CD4-positive, alpha-beta T cell (primary cell): ENCODE data around the gene XKR3. TPM values are rescaled to one million over a fixed set of nuclear protein-coding genes. Genes with fewer than 3 reads are reported as not detected.
"Not testable (repeated sequence)": the region's sequence is repeated elsewhere in the genome, so short reads cannot be mapped to it uniquely, and the experiment has no call there.

Experiments
- ATAC-seq: fragments of 200-7000 bp; cut with Tn5 transposase; one replicate; pipeline ENCODE4 v1.10.0; 2022; ENCODE audit warnings: mild to moderate bottlenecking; ENCODE audit not compliant: poor library complexity
- CTCF ChIA-PET: fragments of 350-600 bp; sonication (Branson Sonifier 250); formaldehyde crosslinking; loops from one replicate; lab custom pipeline; 2021; ENCODE audit warnings: antibody characterized with exemption, inconsistent platforms; lab: Charles Lee
- POLR2A ChIA-PET: fragments of 350-600 bp; sonication (Branson Sonifier 250); formaldehyde crosslinking; loops from one replicate; lab custom pipeline; 2021; ENCODE audit warnings: antibody characterized with exemption, inconsistent platforms; lab: Charles Lee
- DNase-seq, 14 experiments: peaks; one replicate each; pipeline ENCODE4 v3.0.0-alpha.2; 2013 to 2020; ENCODE audit warnings: mixed read lengths in 2 of 14
- H3K27ac ChIP-seq, 2 donors: one replicate each; pipeline versions ENCODE4 v1.5.1 to v1.7.0; 2013; ENCODE audit warnings: low read length in 2 of 2, low read depth in 1 of 2, mild to moderate bottlenecking in 1 of 2
- H3K27me3 ChIP-seq, 2 experiments: 1 replicate in 1 of 2; 2 replicates in 1 of 2; pipeline versions ENCODE4 v1.6.1 to v1.7.0; 2013; ENCODE audit warnings: low read length in 2 of 2, control low read depth in 1 of 2, mild to moderate bottlenecking in 1 of 2, moderate library complexity in 1 of 2; ENCODE audit not compliant: insufficient read depth in 2 of 2, control insufficient read depth in 1 of 2
- H3K36me3 ChIP-seq: one replicate; pipeline ENCODE4 v1.6.1; 2013; ENCODE audit warnings: low read length, control low read depth; ENCODE audit not compliant: insufficient read depth
- H3K4me1 ChIP-seq: one replicate; pipeline ENCODE4 v1.6.1; 2013; ENCODE audit warnings: low read length, control low read depth; ENCODE audit not compliant: insufficient read depth
- H3K4me3 ChIP-seq: one replicate; pipeline ENCODE4 v1.5.1; 2013; ENCODE audit warnings: mild to moderate bottlenecking, low read length, moderate library complexity
- H3K9me3 ChIP-seq, 2 experiments: 1 replicate in 1 of 2; 2 replicates in 1 of 2; pipeline versions ENCODE4 v1.6.1 to v1.7.0; 2013; ENCODE audit warnings: low read length in 2 of 2, mild to moderate bottlenecking in 2 of 2, control low read depth in 1 of 2, moderate library complexity in 1 of 2; ENCODE audit not compliant: control insufficient read depth in 1 of 2, insufficient read depth in 1 of 2
- H3K27ac Mint-ChIP-seq: one replicate; pipeline ENCODE4 v1.8.0; 2020; ENCODE audit warnings: mixed read lengths
- H3K27me3 Mint-ChIP-seq: one replicate; pipeline ENCODE4 v1.8.0; 2021; ENCODE audit warnings: mixed read lengths
- H3K36me3 Mint-ChIP-seq: one replicate; pipeline ENCODE4 v1.8.0; 2021; ENCODE audit warnings: low read depth, mixed read lengths
- H3K4me1 Mint-ChIP-seq: one replicate; pipeline ENCODE4 v1.8.0; 2021; ENCODE audit warnings: low read depth, mixed read lengths
- H3K4me3 Mint-ChIP-seq: one replicate; pipeline ENCODE4 v1.8.0; 2020; ENCODE audit warnings: mild to moderate bottlenecking, mixed read lengths
- H3K9me3 Mint-ChIP-seq: one replicate; pipeline ENCODE4 v1.8.0; 2020; ENCODE audit warnings: mixed read lengths
- CTCF ChIP-seq: fragments of 200-600 bp; IDR thresholded peaks from one replicate; pipeline ENCODE4 v1.8.0; 2022; ENCODE audit warnings: antibody characterized with exemption, mild to moderate bottlenecking
- intact Hi-C, 2 experiments: fragments of 100-400 bp; cut with DNase I in 1 of 2; cut with micrococcal nuclease in 1 of 2; formaldehyde crosslinking; loops; one replicate each; pipeline versions ENCODE4 v1.15.1 to v1.9.0; 2023 to 2025; cut with DNase I, micrococcal nuclease
- polyA plus RNA-seq, 2 donors: library from polyadenylated mRNA; unstranded; fragments of 120-200 nt; gene quantifications; one replicate each; pipeline ENCODE4 v1.2.1, GENCODE V29; 2013
- total RNA-seq, 174 experiments: library from RNA in 2 of 174; stranded (reverse) in 2 of 174; gene quantifications; one replicate each; pipeline ENCODE4 v1.2.3 and lab custom pipeline; 2021 to 2026

XKR3 gene
- total RNA-seq (not detected), total RNA-seq (lab: John Stamatoyannopoulos, UW) (0 to 0.63 (median 0) reads per million in 172 experiments)
- polyA plus RNA-seq (2013, experiment 1 of 2) = not detected
- not detected for polyA plus RNA-seq (2013, experiment 2 of 2)

DNA sequence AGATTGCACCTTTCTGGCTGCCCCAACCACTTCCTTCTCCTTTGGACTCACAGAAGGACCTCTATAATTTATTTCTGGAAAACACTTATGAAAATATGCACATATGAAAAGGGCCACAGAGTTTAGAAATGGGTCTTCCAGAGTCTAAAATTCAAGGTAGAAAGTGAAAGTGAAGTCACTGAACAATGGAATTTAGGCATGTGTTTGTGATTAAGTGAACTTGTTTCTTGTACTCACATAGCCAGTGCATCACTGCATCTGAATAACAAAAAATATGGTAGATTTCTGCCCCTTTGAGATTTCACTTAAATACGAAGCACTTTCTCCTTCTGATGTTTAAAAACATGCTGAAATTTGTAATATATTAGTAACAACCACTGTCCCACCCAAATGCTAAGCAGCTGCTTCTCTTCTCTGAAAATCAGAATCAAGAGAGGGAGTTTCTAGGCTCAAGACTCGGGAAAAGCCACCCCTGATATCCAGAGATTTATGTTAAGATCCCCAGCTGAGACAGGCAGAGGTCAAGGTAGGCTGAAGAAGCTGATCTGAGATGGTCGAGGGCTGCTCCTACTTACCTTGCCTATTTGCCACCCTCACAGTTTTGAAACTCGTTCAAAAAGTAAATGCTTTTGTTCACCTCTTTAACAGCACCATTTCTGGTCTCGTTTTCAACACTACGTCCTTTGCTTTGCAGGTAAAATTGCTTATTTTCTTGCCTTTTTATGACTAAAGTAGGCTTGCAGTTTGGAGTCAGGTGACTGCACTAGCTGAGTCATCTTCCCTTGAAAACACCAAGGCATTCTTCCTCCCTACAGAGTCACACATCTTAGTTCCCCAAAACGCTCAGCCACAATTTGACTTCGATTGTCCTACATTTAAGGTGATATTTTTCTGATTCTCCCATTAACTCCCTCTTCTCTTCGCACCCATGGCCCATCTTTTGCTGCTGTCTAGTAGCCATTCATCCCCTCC is at the start of gene XKR3:
Gene XKR3 (minus strand): TSS at position 696 of the 972 bp plus-strand sequence. CDS start 17,338 bp downstream, outside the sequence.
- no peaks in the 10 kb centered on the region for H3K27me3 ChIP-seq
- ChIA-PET CTCF (no interaction called here), POLR2A (no interaction called here)
- no peak within 1 kb of the TSS for H3K27ac ChIP-seq
- no peaks in the 10 kb centered on the region for H3K36me3 ChIP-seq
- peaks cover 22% of the 10 kb centered on the region for H3K4me1 Mint-ChIP-seq
- intact Hi-C loops = no loop called here
- H3K27me3 Mint-ChIP-seq = no peaks in the 10 kb centered on the region
- H3K4me3 Mint-ChIP-seq = peak within 1 kb of the TSS; percentile 22
- H3K4me3 ChIP-seq = peak within 1 kb of the TSS; percentile 12
- H3K36me3 Mint-ChIP-seq = no peaks in the 10 kb centered on the region
- H3K27ac Mint-ChIP-seq = no peak within 1 kb of the TSS
- H3K4me1 ChIP-seq = no peaks in the 10 kb centered on the region
- no peak for ATAC-seq
- TF ChIP-seq CTCF = no peak
- no peaks in the 10 kb centered on the region for H3K9me3 ChIP-seq
- peaks cover 2% of the 10 kb centered on the region for H3K9me3 Mint-ChIP-seq
- DNase-seq = peak in 4 of 14 experiments; percentile 8 to 58 (median 32)

DNA sequence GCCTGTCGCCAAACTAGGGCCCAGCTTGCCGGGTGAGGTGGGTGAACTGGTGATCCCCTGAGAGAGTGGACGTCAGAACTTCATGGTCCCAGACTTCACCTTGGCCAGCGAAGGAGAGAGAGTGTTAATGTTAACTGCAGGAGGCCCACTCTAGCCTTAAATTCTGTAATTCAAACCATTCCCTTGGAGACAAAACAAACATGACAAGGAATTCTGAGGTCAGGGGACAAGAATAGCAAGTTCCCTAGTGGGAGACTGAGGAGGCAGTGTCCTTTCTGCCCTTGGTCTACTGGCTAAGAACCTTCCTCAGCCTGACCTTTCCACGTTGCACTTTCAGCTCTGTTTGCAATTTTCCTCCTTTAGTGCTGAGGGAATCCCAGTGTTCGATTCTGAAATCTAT is 44.4 kb upstream of the XKR3 start:
- POLR2A ChIA-PET, intact Hi-C loops, H3K9me3 Mint-ChIP-seq, ATAC-seq, H3K4me1 ChIP-seq, DNase-seq, H3K27ac ChIP-seq, H3K4me3 ChIP-seq, H3K27me3 Mint-ChIP-seq, H3K27ac Mint-ChIP-seq, H3K4me3 Mint-ChIP-seq, CTCF ChIA-PET, H3K36me3 ChIP-seq, H3K4me1 Mint-ChIP-seq, H3K27me3 ChIP-seq, H3K9me3 ChIP-seq, H3K36me3 Mint-ChIP-seq: not testable (repeated sequence)

DNA sequence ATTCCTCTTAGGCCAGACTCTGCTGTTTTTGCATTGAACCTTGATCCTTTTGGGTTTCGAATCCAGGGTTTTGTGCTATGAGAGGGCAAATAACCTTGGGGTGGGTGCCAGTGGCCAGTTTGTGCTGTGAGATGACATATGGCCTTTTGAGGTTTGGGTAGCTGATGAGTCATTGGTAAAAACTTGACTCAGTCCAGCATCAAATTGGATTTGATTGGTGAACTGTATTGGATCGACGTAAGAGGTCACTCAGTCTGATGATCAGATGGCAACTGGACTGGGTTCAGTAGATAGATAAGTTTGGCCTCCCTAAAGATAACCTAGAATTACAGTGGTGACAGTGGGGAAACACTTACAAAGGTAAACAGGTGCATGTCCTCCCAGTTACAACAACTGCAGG is 41.0 kb upstream of the XKR3 start:
- DNase-seq (no peak), ATAC-seq (no peak)
- no peaks in the 10 kb centered on the region for H3K27me3 Mint-ChIP-seq
- no peaks in the 10 kb centered on the region for H3K36me3 Mint-ChIP-seq
- Histone ChIP-seq H3K4me1 (no peaks in the 10 kb centered on the region), H3K27ac (no peak overlapping the region), H3K36me3 (no peaks in the 10 kb centered on the region), H3K4me3 (no peak overlapping the region), H3K9me3 (no peaks in the 10 kb centered on the region), H3K27me3 (no peaks in the 10 kb centered on the region)
- H3K9me3 Mint-ChIP-seq = no peaks in the 10 kb centered on the region
- ChIA-PET POLR2A (no interaction called here), CTCF (no interaction called here)
- TF ChIP-seq CTCF = no peak
- no peak overlapping the region for H3K27ac Mint-ChIP-seq
- intact Hi-C loops = no loop called here
- no peaks in the 10 kb centered on the region for H3K4me1 Mint-ChIP-seq
- no peak overlapping the region for H3K4me3 Mint-ChIP-seq

DNA sequence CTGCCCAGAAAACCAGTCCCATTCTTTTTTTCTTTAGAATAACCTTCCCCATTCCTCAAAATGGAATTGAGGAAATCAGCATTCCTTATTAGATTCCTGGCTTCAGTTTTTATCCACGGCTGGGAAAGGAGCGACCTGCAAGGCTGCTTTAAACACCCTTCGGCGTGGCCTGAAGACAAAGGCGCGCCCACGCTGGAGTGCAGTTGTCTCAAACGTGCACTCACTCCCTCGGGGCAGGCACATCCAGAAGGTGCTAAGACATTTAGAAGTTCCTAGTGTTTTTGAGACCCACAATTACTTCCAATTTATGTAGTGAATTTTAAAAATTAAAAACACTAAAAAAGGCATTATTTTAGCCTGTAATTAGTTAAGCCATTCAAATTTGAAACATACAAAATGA is 31.6 kb upstream of the XKR3 start:
- H3K4me3 Mint-ChIP-seq, DNase-seq, ATAC-seq, H3K27me3 Mint-ChIP-seq, H3K36me3 ChIP-seq, H3K27ac ChIP-seq, H3K4me3 ChIP-seq, CTCF ChIA-PET, H3K4me1 Mint-ChIP-seq, H3K9me3 ChIP-seq, H3K27ac Mint-ChIP-seq, H3K27me3 ChIP-seq, intact Hi-C loops, H3K9me3 Mint-ChIP-seq, H3K4me1 ChIP-seq, POLR2A ChIA-PET, H3K36me3 Mint-ChIP-seq: not testable (repeated sequence)
